Neuronal stem cell (in vitro differentiated cells): Measurements from ENCODE around the gene VPS4B.

Experiments
- DNase-seq: peaks from one replicate; pipeline ENCODE4 v3.0.0-alpha.2; 2013; ENCODE audit warnings: low spot score
- H2AFZ ChIP-seq: one replicate; pipeline ENCODE4 v1.6.1; 2013; ENCODE audit warnings: mild to moderate bottlenecking, low read length, inconsistent platforms
- H2AK5ac ChIP-seq: 2 replicates; pipeline ENCODE4 v1.6.1; 2013; ENCODE audit warnings: low read depth, mild to moderate bottlenecking, inconsistent platforms, low read length, moderate library complexity, mixed read lengths
- H2BK120ac ChIP-seq: 2 replicates; pipeline ENCODE4 v1.6.1; 2013; ENCODE audit warnings: low read depth, mild to moderate bottlenecking, inconsistent platforms, low read length, moderate library complexity, mixed read lengths
- H2BK12ac ChIP-seq: one replicate; pipeline ENCODE4 v1.6.1; 2013; ENCODE audit warnings: low read length, inconsistent platforms
- H2BK15ac ChIP-seq: 2 replicates; pipeline ENCODE4 v1.6.1; 2013; ENCODE audit warnings: mild to moderate bottlenecking, low read length, inconsistent platforms, mixed read lengths
- H2BK5ac ChIP-seq: one replicate; pipeline ENCODE4 v1.6.1; 2013; ENCODE audit warnings: inconsistent platforms, mild to moderate bottlenecking, low read length, moderate library complexity
- H3K14ac ChIP-seq: one replicate; pipeline ENCODE4 v1.6.1; 2013; ENCODE audit warnings: low read length, inconsistent platforms
- H3K18ac ChIP-seq: 2 replicates; pipeline ENCODE4 v1.6.1; 2013; ENCODE audit warnings: low read length, inconsistent platforms
- H3K23ac ChIP-seq: 2 replicates; pipeline ENCODE4 v1.6.1; 2013; ENCODE audit warnings: low read depth, mild to moderate bottlenecking, mixed read lengths, low read length, inconsistent platforms; ENCODE audit not compliant: poor library complexity
- H3K27ac ChIP-seq: replicated peaks from 3 replicates; pipeline ENCODE4 v1.5.1; 2013; ENCODE audit warnings: low read length, inconsistent platforms
- H3K27me3 ChIP-seq, 3 experiments: 2 replicates each; pipeline ENCODE4 v1.6.1; 2013; ENCODE audit warnings: low read length in 3 of 3, mild to moderate bottlenecking in 2 of 3, inconsistent platforms in 1 of 3, low read depth in 1 of 3, mixed read lengths in 1 of 3, moderate library complexity in 1 of 3; ENCODE audit not compliant: control insufficient read depth in 3 of 3, insufficient read depth in 3 of 3
- H3K36me3 ChIP-seq, 2 donors: replicated peaks in 1 of 2; 2 replicates each; pipeline ENCODE4 v1.6.1; 2013; ENCODE audit warnings: low read length in 2 of 2; ENCODE audit not compliant: control insufficient read depth in 2 of 2, insufficient read depth in 2 of 2
- H3K4ac ChIP-seq: 2 replicates; pipeline ENCODE4 v1.6.1; 2013; ENCODE audit warnings: inconsistent platforms, mild to moderate bottlenecking, low read length, moderate library complexity
- H3K4me1 ChIP-seq, 2 donors: 1 replicate in 1 of 2; 2 replicates in 1 of 2; pipeline ENCODE4 v1.6.1; 2013; ENCODE audit warnings: low read length in 2 of 2, low read depth in 1 of 2; ENCODE audit not compliant: control insufficient read depth in 2 of 2, insufficient read depth in 1 of 2
- H3K4me2 ChIP-seq: one replicate; pipeline ENCODE4 v1.6.1; 2013; ENCODE audit warnings: mild to moderate bottlenecking, low read length, inconsistent platforms; ENCODE audit not compliant: insufficient read depth, poor library complexity, severe bottlenecking
- H3K4me3 ChIP-seq, 2 donors: 2 replicates each; pipeline ENCODE4 v1.5.1; 2013; ENCODE audit warnings: low read length in 2 of 2, mild to moderate bottlenecking in 2 of 2, inconsistent platforms in 1 of 2, moderate library complexity in 1 of 2
- H3K79me1 ChIP-seq: one replicate; pipeline ENCODE4 v1.6.1; 2013; ENCODE audit warnings: low read depth, mild to moderate bottlenecking, inconsistent platforms, low read length, moderate library complexity
- H3K9ac ChIP-seq: one replicate; pipeline ENCODE4 v1.6.1; 2013; ENCODE audit warnings: mild to moderate bottlenecking, low read depth, low read length, inconsistent platforms; ENCODE audit not compliant: poor library complexity
- H3K9me3 ChIP-seq, 2 donors: replicated peaks in 1 of 2; 2 replicates each; pipeline versions ENCODE3 to v1.6.1; 2013; ENCODE audit warnings: low read length in 2 of 2, mild to moderate bottlenecking in 2 of 2, inconsistent platforms in 1 of 2, low read depth in 1 of 2, mixed read lengths in 1 of 2, moderate library complexity in 1 of 2; ENCODE audit not compliant: control insufficient read depth in 2 of 2, insufficient read depth in 1 of 2
- H4K8ac ChIP-seq: one replicate; pipeline ENCODE4 v1.6.1; 2013; ENCODE audit warnings: low read depth, mild to moderate bottlenecking, inconsistent platforms, low read length, moderate library complexity
- H4K91ac ChIP-seq: one replicate; pipeline ENCODE4 v1.6.1; 2013; ENCODE audit warnings: low read length, low read depth, mild to moderate bottlenecking, inconsistent platforms; ENCODE audit not compliant: poor library complexity
- WGBS, 2 donors: extraction: QIAGEN DNeasy Blood & Tissue Kit; methylation state at CpG; one replicate each; pipeline ENCODE4 v1.1.7; 2013; ENCODE audit warnings: missing lambda C conversion rate in 2 of 2, mixed read lengths in 1 of 2; ENCODE audit not compliant: insufficient read length in 2 of 2, insufficient replicate concordance in 1 of 2; ENCODE audit errors: extremely low coverage in 2 of 2; 5-methylcytosine and 5-hydroxymethylcytosine counted together

Gene VPS4B

GRCh38 chr18:63465059-63465458, 42.8 kb upstream of the VPS4B start:
- H3K9me3 ChIP-seq, result no peaks in the 10 kb centered on the region
- no peak overlapping the region for H3K14ac ChIP-seq
- H2BK15ac ChIP-seq, result no peak overlapping the region
- no peak overlapping the region for H2BK120ac ChIP-seq
- no peaks in the 10 kb centered on the region for H3K79me1 ChIP-seq
- no peak overlapping the region for H3K18ac ChIP-seq
- no peak overlapping the region for H4K8ac ChIP-seq
- no peak overlapping the region for H3K4me3 ChIP-seq
- no peak overlapping the region for H2BK12ac ChIP-seq
- H3K4me1 ChIP-seq, result no peaks in the 10 kb centered on the region
- no peak overlapping the region for H3K23ac ChIP-seq
- H3K27ac ChIP-seq, result no peak overlapping the region
- no peak overlapping the region for H2AK5ac ChIP-seq
- H3K4me2 ChIP-seq, result no peak overlapping the region
- DNase-seq, result no peak
- H3K27me3 ChIP-seq, result peaks cover 0 to 7% (median 0%) of the 10 kb centered on the region in 3 experiments
- no peak overlapping the region for H3K9ac ChIP-seq
- H2BK5ac ChIP-seq, result no peak overlapping the region
- H3K4ac ChIP-seq, result no peak overlapping the region
- no peak overlapping the region for H4K91ac ChIP-seq
- no peak overlapping the region for H2AFZ ChIP-seq
- H3K36me3 ChIP-seq, result no peaks in the 10 kb centered on the region
- WGBS, 2 donors, result no CpG with 5 or more reads among the region's 2 CpGs

GRCh38 chr18:63464434-63464833, 42.2 kb upstream of the VPS4B start:
- Histone ChIP-seq H3K79me1 (no peaks in the 10 kb centered on the region), H3K36me3 (no peaks in the 10 kb centered on the region), H4K8ac (no peak overlapping the region), H3K14ac (no peak overlapping the region), H3K9me3 (no peaks in the 10 kb centered on the region), H3K23ac (no peak overlapping the region), H2BK5ac (no peak overlapping the region), H3K9ac (no peak overlapping the region), H2BK15ac (no peak overlapping the region), H3K4ac (no peak overlapping the region), H3K4me3 (no peak overlapping the region), H3K4me2 (no peak overlapping the region), H3K27me3 (peaks cover 0 to 7% (median 0%) of the 10 kb centered on the region in 3 experiments), H3K4me1 (no peaks in the 10 kb centered on the region), H2BK120ac (no peak overlapping the region), H2BK12ac (no peak overlapping the region), H3K27ac (no peak overlapping the region), H2AK5ac (no peak overlapping the region), H4K91ac (no peak overlapping the region), H3K18ac (no peak overlapping the region), H2AFZ (no peak overlapping the region)
- DNase-seq, result no peak
- WGBS, 2 donors, result no CpG with 5 or more reads among the region's 2 CpGs

- no peak overlapping the region for H4K8ac ChIP-seq
- no peaks in the 10 kb centered on the region for H3K36me3 ChIP-seq
Observed at GRCh38 chr18:63460414-63460813, 38.1 kb upstream of the VPS4B start.

GRCh38 chr18:63457977-63458376, 35.7 kb upstream of the VPS4B start:
- no peak for DNase-seq
- Histone ChIP-seq H3K27me3 (peaks cover 0 to 4% (median 0%) of the 10 kb centered on the region in 3 experiments), H2BK12ac (no peak overlapping the region), H3K27ac (no peak overlapping the region), H2BK120ac (no peak overlapping the region), H3K18ac (no peak overlapping the region), H3K36me3 (no peaks in the 10 kb centered on the region), H3K4ac (no peak overlapping the region), H2AK5ac (no peak overlapping the region), H3K23ac (no peak overlapping the region), H2BK15ac (no peak overlapping the region), H3K4me3 (no peak overlapping the region), H3K4me2 (no peak overlapping the region), H3K4me1 (no peaks in the 10 kb centered on the region), H3K9ac (no peak overlapping the region), H3K79me1 (no peaks in the 10 kb centered on the region), H3K9me3 (peaks cover 0 to 2% of the 10 kb centered on the region in 2 donors), H3K14ac (no peak overlapping the region), H2BK5ac (no peak overlapping the region), H4K8ac (no peak overlapping the region), H4K91ac (no peak overlapping the region), H2AFZ (no peak overlapping the region)
- WGBS, 2 donors, result no CpG with 5 or more reads among the region's 6 CpGs

More at GRCh38 chr18:63460414-63460813, 38.1 kb upstream of the VPS4B start:
- Histone ChIP-seq H4K91ac (no peak overlapping the region), H3K14ac (no peak overlapping the region), H3K4me2 (no peak overlapping the region), H3K9ac (no peak overlapping the region), H3K4me1 (no peaks in the 10 kb centered on the region), H3K9me3 (no peaks in the 10 kb centered on the region), H3K27ac (no peak overlapping the region), H2AK5ac (no peak overlapping the region), H3K4me3 (no peak overlapping the region), H2BK12ac (no peak overlapping the region), H3K18ac (no peak overlapping the region), H3K79me1 (no peaks in the 10 kb centered on the region), H3K27me3 (peaks cover 0 to 7% (median 0%) of the 10 kb centered on the region in 3 experiments), H2AFZ (no peak overlapping the region), H2BK120ac (no peak overlapping the region), H3K4ac (no peak overlapping the region), H2BK5ac (no peak overlapping the region), H3K23ac (no peak overlapping the region), H2BK15ac (no peak overlapping the region)
- no peak for DNase-seq
- WGBS, 2 donors, result no CpG with 5 or more reads among the region's 1 CpG
